ENCODE results near the gene ELP5.
A peak's percentile ranks its signal among the peaks of the same experiment; 100 is the strongest.

ELP5 gene

GRCh38 chr17:7290166-7290565 lies 38.2 kb downstream of the ELP5 start:
- no peak for DNase-seq

GRCh38 chr17:7290685-7291084 lies 38.7 kb downstream of the ELP5 start:
- no peak for DNase-seq

- no peak for DNase-seq
Observed at GRCh38 chr17:7292194-7292593, 40.2 kb downstream of the ELP5 start.

- no peak for DNase-seq
Observed at GRCh38 chr17:7292729-7293128, 40.7 kb downstream of the ELP5 start.

- no peak for DNase-seq
Observed at GRCh38 chr17:7293159-7293558, 41.1 kb downstream of the ELP5 start.

GRCh38 chr17:7293816-7294613 lies 42.0 kb downstream of the ELP5 start:
- no peak for DNase-seq

- no peak for DNase-seq
Observed at GRCh38 chr17:7294614-7295153, 42.7 kb downstream of the ELP5 start, which contains the start of gene YBX2. Gene YBX2, minus strand, starts transcription at chr17:7294639. Its CDS starts 139 bp downstream, at chr17:7294500.

- DNase-seq, result no peak
Observed at GRCh38 chr17:7295230-7296180, 43.5 kb downstream of the ELP5 start.

- DNase-seq, result no peak
Observed at GRCh38 chr17:7296189-7296861, 44.3 kb downstream of the ELP5 start.

- DNase-seq, result no peak
Observed at GRCh38 chr17:7304179-7304578, 52.2 kb downstream of the ELP5 start.

- peak; percentile 93 for DNase-seq
Observed at GRCh38 chr17:7306911-7307685, 55.1 kb downstream of the ELP5 start, which contains the start of gene EIF5A. Gene EIF5A, plus strand, starts transcription at chr17:7307628. Its CDS starts 2,008 bp downstream, at chr17:7309636.

GRCh38 chr17:7307686-7308624 lies 55.9 kb downstream of the ELP5 start:
- no peak for DNase-seq

GRCh38 chr17:7308625-7309433 lies 56.8 kb downstream of the ELP5 start:
- peak; percentile 9 for DNase-seq
